T-helper 1 cell treated with Interleukin-12 subunit alpha and Interleukin-12 subunit beta and Interleukin-4 antibody, amounts not matched to agents 30 ng/mL and 1 ng/mL, for 36 hours (primary cell): Measurements from ENCODE around the gene ABCB6. TPM values are rescaled to one million over a fixed set of nuclear protein-coding genes. Genes with fewer than 3 reads are reported as not detected.

Source experiments
- intact Hi-C: fragments of 100-400 bp; cut with micrococcal nuclease; formaldehyde crosslinking; loops from one replicate; pipeline ENCODE4 v1.15.1; 2024
- total RNA-seq: library from RNA; stranded (reverse); gene quantifications from 2 replicates; pipeline ENCODE4 v1.2.3, GENCODE V29; 2022

The ABCB6 gene
- total RNA-seq, 1 donor from 2014 or later, result 22.7 TPM

GRCh38 chr2:219246559-219246958, 27.8 kb upstream of the ABCB6 start:
- intact Hi-C loops, result loop anchor here (10.0 kb wide), 1 partner anchor 682 kb away; the partner anchor contains the start of genes CNOT9 and USP37

GRCh38 chr2:219245899-219246230, 27.1 kb upstream of the ABCB6 start:
- intact Hi-C loops, result loop anchor here (1.0 to 10.0 kb wide), 12 partner anchors 7 to 1027 kb away; partner anchors contain the start of genes ANKZF1, ATG9A, CNOT9 and DNAJB2

GRCh38 chr2:219245148-219245898, 26.6 kb upstream of the ABCB6 start, which contains the start of the genes GLB1L and STK16:
TSS of gene GLB1L (minus strand) at chr2:219245444. CDS start at chr2:219243573, 1,871 bp downstream.
TSS of gene STK16 (plus strand) at chr2:219245479. CDS start at chr2:219246000, 521 bp downstream.
- intact Hi-C loops, result loop anchor here (1.0 to 10.0 kb wide), 12 partner anchors 8 to 1026 kb away; partner anchors contain the start of genes ANKZF1, ATG9A, CNOT9 and DNAJB2

GRCh38 chr2:219244789-219245147, 26.0 kb upstream of the ABCB6 start:
- intact Hi-C loops, result loop anchor here (1.0 to 10.0 kb wide), 12 partner anchors 9 to 1025 kb away; partner anchors contain the start of genes ANKZF1, ATG9A, CNOT9 and DNAJB2

- intact Hi-C loops, result loop anchor here (10.0 kb wide), 1 partner anchor 679 kb away; the partner anchor contains the start of genes CNOT9 and USP37
Measured at GRCh38 chr2:219243291-219243761, 24.6 kb upstream of the ABCB6 start.

- intact Hi-C loops, result no loop called here
Measured at GRCh38 chr2:219234331-219234730, 15.6 kb upstream of the ABCB6 start.

- intact Hi-C loops, result no loop called here
Measured at GRCh38 chr2:219230059-219230540, 11.3 kb upstream of the ABCB6 start.

GRCh38 chr2:219229305-219230058, 10.7 kb upstream of the ABCB6 start, which contains the start of the genes ANKZF1 and ATG9A:
TSS of gene ANKZF1 (plus strand) at chr2:219229806. CDS start at chr2:219230258, 452 bp downstream.
TSS of gene ATG9A (minus strand) at chr2:219229636. CDS start at chr2:219228024, 1,612 bp downstream.
- intact Hi-C loops, result loop anchor here (1.0 to 5.0 kb wide), 14 partner anchors 10 to 1012 kb away; partner anchors contain the start of genes AAMP, ARPC2, CHPF and DNAJB2

- intact Hi-C loops, result loop anchor here (1.0 to 5.0 kb wide), 14 partner anchors 10 to 1012 kb away; partner anchors contain the start of genes AAMP, ARPC2, CHPF and DNAJB2
Measured at GRCh38 chr2:219228911-219229304, 10.2 kb upstream of the ABCB6 start.

GRCh38 chr2:219228041-219228910, 9.5 kb upstream of the ABCB6 start:
- intact Hi-C loops, result loop anchor here (2.0 to 5.0 kb wide), 4 partner anchors 314 to 1011 kb away; partner anchors contain the start of genes ARPC2, CHPF, STK11IP and TMEM198

- intact Hi-C loops, result loop anchor here (5.0 kb wide), 3 partner anchors 317 to 1008 kb away; partner anchors contain the start of genes ARPC2, CHPF, STK11IP and TMEM198
Measured at GRCh38 chr2:219225350-219225749, 6.6 kb upstream of the ABCB6 start.

- intact Hi-C loops, result no loop called here
Measured at GRCh38 chr2:219223831-219224610, 5.3 kb upstream of the ABCB6 start.

GRCh38 chr2:219221957-219222518, 3.3 kb upstream of the ABCB6 start:
- intact Hi-C loops, result no loop called here

- intact Hi-C loops, result no loop called here
Measured at GRCh38 chr2:219220652-219221402, 2.1 kb upstream of the ABCB6 start.

GRCh38 chr2:219219784-219220532, 1.2 kb upstream of the ABCB6 start:
- intact Hi-C loops, result loop anchor here (1.0 to 2.0 kb wide), 9 partner anchors 9 to 323 kb away; partner anchors contain the start of genes ANKZF1, ATG9A, CNPPD1 and GLB1L

- intact Hi-C loops, result loop anchor here (1.0 to 2.0 kb wide), 5 partner anchors 41 to 321 kb away; partner anchors contain the start of genes CNPPD1, DNAJB2, GMPPA and NHEJ1
Measured at GRCh38 chr2:219218217-219218731, 484 bp downstream of the ABCB6 start.

GRCh38 chr2:219216535-219216915, 2.2 kb downstream of the ABCB6 start:
- intact Hi-C loops, result no loop called here
